ENCODE data around the gene SH3TC1. TPM values are rescaled to one million over a fixed set of nuclear protein-coding genes. Genes with fewer than 3 reads are reported as not detected.

The SH3TC1 gene
- total RNA-seq, 1 donor from 2014 or later = 32.1 TPM

DNA sequence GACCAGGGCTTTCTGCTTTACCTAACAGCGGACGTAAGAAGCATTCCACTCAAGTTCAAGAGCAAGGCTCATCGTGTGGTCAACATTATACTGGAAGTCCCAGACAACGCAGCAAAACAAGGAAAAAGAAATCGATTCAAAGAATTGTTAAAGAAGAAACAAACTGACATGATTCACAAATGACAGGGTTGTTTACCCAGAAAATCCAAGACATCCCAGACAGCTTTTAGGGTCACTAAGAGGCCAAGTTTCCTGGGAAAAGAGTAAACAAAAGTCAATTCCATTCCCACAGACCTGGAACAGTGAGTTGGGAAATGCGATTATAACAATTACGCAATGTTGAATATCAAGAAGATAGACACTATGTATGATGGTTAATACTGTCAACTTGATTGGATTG is 49.0 kb downstream of the SH3TC1 start:
- Histone ChIP-seq H3K27me3 (ENCODE audit: control insufficient read depth, insufficient read depth, low read length) (no peaks in the 10 kb centered on the region), H3K4me3 (ENCODE audit: low read depth, low read length) (no peak overlapping the region), H3K36me3 (ENCODE audit: control insufficient read depth, insufficient read depth, low read length) (no peaks in the 10 kb centered on the region)
- peak; percentile 46 for DNase-seq (ENCODE audit: low read depth)
- TF ChIP-seq, protein P1, sequence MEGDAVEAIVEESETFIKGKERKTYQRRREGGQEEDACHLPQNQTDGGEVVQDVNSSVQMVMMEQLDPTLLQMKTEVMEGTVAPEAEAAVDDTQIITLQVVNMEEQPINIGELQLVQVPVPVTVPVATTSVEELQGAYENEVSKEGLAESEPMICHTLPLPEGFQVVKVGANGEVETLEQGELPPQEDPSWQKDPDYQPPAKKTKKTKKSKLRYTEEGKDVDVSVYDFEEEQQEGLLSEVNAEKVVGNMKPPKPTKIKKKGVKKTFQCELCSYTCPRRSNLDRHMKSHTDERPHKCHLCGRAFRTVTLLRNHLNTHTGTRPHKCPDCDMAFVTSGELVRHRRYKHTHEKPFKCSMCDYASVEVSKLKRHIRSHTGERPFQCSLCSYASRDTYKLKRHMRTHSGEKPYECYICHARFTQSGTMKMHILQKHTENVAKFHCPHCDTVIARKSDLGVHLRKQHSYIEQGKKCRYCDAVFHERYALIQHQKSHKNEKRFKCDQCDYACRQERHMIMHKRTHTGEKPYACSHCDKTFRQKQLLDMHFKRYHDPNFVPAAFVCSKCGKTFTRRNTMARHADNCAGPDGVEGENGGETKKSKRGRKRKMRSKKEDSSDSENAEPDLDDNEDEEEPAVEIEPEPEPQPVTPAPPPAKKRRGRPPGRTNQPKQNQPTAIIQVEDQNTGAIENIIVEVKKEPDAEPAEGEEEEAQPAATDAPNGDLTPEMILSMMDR (IDR thresholded peaks at IDR 0.05; ENCODE audit: insufficient read depth, low read length, severe bottlenecking) = no peak
- no peak for FAIRE-seq

DNA sequence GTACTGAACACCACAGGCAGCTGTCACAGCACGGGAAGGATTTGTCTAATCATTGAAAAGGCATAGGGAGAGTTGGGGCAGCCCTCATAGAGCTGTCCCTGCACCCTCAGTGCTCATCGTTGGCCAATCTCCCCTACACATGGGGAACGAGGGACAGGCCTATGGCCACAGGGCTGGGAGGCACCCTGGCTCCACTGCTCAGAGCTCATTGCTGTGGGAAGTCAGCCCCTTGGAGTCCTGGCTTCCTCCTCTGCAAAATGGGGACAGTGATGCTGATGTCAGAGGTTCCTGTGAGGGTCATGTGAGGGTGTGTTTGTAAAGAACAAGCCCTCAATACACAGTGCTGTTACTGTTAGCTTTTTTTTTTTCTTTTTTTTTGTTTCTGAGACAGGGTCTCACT is 51.1 kb downstream of the SH3TC1 start:
- no peaks in the 10 kb centered on the region for H3K27me3 ChIP-seq (ENCODE audit: control insufficient read depth, insufficient read depth, low read length)
- H3K36me3 ChIP-seq (ENCODE audit: control insufficient read depth, insufficient read depth, low read length) = no peaks in the 10 kb centered on the region
- no peak for FAIRE-seq
- no peak for DNase-seq (ENCODE audit: low read depth)
- no peak overlapping the region for H3K4me3 ChIP-seq (ENCODE audit: low read depth, low read length)
- TF ChIP-seq, protein P1 (IDR thresholded peaks at IDR 0.05; ENCODE audit: insufficient read depth, low read length, severe bottlenecking) = no peak

DNA sequence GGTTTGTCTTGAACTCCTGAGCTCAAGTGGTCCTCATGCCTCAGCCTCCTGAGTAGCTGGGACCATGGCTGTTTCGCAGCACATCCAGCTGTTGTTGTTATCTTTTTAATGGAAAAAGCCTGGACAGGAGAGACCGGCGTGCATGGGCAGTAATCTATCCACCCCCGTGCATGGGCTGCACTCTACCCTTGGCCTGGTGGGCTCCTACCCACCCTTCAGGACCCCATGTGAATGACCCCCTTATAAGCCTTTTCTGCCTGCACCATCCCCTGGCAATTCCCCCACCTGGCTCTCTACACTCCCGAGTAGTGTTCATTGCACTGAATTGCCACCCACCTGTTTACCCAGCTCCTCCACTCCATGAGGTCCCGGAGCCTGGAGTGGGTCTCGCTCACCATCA is 51.5 kb downstream of the SH3TC1 start:
- FAIRE-seq (no peak), DNase-seq (ENCODE audit: low read depth) (no peak)
- TF ChIP-seq, protein P1 (IDR thresholded peaks at IDR 0.05; ENCODE audit: insufficient read depth, low read length, severe bottlenecking) = no peak
- no peaks in the 10 kb centered on the region for H3K27me3 ChIP-seq (ENCODE audit: control insufficient read depth, insufficient read depth, low read length)
- no peaks in the 10 kb centered on the region for H3K36me3 ChIP-seq (ENCODE audit: control insufficient read depth, insufficient read depth, low read length)
- H3K4me3 ChIP-seq (ENCODE audit: low read depth, low read length) = no peak overlapping the region

DNA sequence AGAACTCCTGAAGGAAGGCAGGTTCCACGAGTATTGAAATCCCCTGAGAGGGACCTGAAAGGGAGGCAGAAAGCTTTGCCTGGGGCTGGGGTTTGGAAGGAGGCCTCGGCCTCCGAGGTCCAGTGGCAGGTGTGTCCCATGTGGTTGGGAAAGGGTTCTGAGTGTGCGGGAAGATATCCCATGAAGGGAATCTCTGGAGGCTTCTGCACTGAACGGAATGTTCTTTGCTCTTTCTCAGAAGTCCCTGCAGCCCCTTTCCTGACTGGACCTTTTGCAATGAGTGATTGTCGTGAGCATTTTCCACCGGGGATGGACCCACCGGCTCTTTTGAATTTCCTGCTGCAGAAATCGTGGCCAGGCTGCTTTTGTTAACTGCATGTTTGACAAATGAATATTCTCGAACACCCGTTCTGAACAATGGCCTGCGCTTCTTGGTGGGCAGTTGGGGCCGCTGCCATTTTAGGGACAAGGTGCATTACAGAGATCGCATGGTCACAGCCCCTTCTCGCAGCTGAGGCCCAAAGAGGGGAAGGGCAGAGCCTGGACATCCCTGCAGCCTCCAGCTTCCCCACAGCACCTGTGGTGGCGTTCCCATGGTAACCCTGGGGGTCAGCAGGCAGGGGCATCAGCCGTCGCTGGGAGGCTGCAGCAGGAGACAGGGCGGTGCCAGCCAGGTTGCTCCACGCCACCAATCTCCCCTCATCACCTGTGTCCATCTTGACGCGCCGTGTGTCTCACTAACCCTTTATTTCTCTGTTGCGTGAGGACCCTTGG is 52.2 kb downstream of the SH3TC1 start:
- H3K36me3 ChIP-seq (ENCODE audit: control insufficient read depth, insufficient read depth, low read length) = no peaks in the 10 kb centered on the region
- no peaks in the 10 kb centered on the region for H3K27me3 ChIP-seq (ENCODE audit: control insufficient read depth, insufficient read depth, low read length)
- no peak overlapping the region for H3K4me3 ChIP-seq (ENCODE audit: low read depth, low read length)
- DNase-seq (ENCODE audit: low read depth) (no peak), FAIRE-seq (no peak)
- TF ChIP-seq, protein P1 (IDR thresholded peaks at IDR 0.05; ENCODE audit: insufficient read depth, low read length, severe bottlenecking) = no peak

DNA sequence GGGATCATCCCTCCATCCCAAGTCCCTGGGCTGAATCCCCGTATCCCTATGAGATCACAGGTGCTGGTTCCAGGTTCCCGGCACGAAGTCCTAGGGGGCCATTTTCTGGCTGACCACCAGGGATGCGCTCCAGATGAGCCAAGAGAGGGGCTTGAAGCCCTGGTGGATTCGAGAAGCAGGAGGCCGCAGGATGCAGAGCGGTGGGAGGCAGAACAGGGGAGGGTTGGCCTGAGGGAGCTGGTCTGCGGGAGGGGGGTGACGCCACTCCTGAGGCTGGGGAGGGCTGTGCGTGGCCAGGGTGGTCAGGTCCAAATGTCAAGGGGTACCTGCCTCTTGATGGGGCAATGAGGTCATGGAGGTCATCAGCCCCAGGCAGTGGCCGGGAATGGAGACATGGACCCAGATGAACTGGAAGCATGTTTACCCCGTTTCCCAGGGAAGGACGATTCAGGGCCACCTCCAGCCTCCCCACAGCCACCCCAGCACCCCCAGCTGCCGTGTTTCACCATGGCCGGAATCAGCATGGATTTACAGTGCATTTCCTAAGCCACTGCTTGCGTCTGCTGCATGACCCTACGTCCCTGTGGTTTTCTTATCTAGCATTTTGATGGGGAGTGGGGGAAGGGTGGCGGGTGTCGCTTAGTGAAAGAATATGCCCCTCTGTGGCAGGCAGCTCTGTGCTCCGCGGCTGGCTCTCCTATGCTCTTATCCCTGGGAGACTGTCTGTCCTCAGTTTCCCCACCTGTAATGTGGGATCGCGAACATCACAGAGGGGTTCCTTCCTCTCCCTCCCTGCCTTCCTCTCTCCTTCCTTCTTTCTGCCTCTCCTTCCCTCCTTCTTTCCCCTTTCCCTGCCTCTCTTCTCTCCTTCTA is 53.4 kb downstream of the SH3TC1 start:
- TF ChIP-seq, protein P1 (IDR thresholded peaks at IDR 0.05; ENCODE audit: insufficient read depth, low read length, severe bottlenecking) = no peak
- no peak for FAIRE-seq
- H3K27me3 ChIP-seq (ENCODE audit: control insufficient read depth, insufficient read depth, low read length) = no peaks in the 10 kb centered on the region
- H3K36me3 ChIP-seq (ENCODE audit: control insufficient read depth, insufficient read depth, low read length) = no peaks in the 10 kb centered on the region
- H3K4me3 ChIP-seq (ENCODE audit: low read depth, low read length) = no peak overlapping the region
- no peak for DNase-seq (ENCODE audit: low read depth)

Measured in bronchial epithelial cell (primary cell).